Measurements from ENCODE around the gene EML5.
A peak's percentile ranks its signal among the peaks of the same experiment; 100 is the strongest.

EML5 gene

GRCh38 chr14:88707088-88707487 lies 85.7 kb downstream of the EML5 start:
- no peak for DNase-seq (ENCODE audit: low spot score)

DNA sequence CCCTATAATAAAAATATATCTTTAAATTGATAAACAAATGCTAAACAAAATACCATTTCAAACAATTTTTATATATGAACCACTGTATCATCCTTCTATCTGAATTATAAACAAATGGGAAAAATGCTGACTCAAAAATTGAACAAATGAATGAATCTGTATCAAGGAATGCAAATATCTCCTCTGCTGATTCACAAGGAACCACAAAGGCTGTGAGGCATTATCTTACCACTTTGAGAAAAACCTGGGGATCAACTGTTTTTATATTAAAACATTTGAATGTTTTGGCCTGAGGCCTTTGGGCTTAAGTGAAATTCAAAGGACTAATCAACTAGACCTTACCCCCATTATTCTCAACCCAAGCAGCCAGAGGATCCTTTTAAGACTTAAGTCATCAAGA lies 86.3 kb downstream of the EML5 start:
- no peak for DNase-seq (ENCODE audit: low spot score)

- no peak for DNase-seq (ENCODE audit: low spot score)
These were observed 94.1 kb downstream of the EML5 start for GRCh38 chr14:88698651-88699050.

- DNase-seq (ENCODE audit: low spot score): no peak
These were observed 96.9 kb downstream of the EML5 start for GRCh38 chr14:88695870-88696269.

- DNase-seq (ENCODE audit: low spot score): no peak
These were observed 104.4 kb downstream of the EML5 start for GRCh38 chr14:88688386-88688785.

DNA sequence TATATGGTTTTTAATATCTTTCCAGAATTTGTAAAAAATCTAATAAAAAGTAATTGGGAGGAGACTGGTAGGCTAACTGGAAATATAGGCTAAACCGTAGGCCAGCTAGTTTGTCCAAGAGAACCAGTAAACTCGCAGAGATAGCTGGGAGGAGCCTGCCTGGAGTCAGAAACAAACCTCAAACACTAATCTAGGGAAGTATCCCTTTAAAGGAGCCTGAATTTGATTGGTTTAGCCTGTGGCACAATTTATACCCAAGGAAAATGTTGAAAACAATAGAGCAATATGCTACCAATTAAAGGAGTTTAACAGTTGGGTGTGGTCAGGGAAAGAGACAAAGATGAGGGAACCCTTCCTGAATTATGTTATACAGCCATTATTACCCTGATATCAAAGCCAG lies 109.6 kb downstream of the EML5 start:
- no peak for DNase-seq (ENCODE audit: low spot score)

GRCh38 chr14:88682495-88683114 lies 110.1 kb downstream of the EML5 start:
- no peak for DNase-seq (ENCODE audit: low spot score)

- no peak for DNase-seq (ENCODE audit: low spot score)
These were observed 110.8 kb downstream of the EML5 start for GRCh38 chr14:88681755-88682494.

GRCh38 chr14:88669346-88669745 lies 123.4 kb downstream of the EML5 start:
- DNase-seq (ENCODE audit: low spot score): no peak

DNA sequence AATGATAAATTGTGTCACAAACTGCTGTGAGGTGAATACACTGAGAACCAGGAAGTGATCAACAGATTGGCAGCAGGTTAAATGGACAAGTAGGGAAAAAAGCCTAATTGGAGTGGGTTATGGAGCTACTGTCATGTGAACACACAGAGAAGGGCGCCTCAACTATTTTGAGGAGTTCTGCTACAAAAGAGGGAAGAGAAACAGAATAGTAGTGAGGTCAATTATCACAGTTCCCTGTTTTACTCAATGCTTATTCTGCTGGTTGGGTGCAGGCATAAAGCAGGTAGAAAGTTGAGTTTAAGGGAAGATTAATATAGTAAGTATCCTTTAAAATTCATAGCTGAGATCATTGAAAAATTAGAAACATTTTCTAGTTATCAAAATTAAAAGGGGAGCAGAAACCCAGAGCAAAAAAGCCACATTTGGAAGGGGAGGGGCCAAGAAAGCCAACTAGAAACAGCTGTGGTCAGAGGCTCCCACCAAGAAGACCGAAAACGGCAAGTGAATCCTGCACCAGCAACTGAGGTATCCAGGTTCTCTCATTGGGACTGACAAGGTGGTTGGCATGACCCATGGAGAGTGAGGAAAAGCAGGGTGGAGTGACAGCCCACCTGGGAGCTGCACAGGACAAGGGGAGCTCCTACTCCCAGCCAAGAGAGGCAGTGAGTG lies 124.2 kb downstream of the EML5 start:
- DNase-seq (ENCODE audit: low spot score): no peak

DNA sequence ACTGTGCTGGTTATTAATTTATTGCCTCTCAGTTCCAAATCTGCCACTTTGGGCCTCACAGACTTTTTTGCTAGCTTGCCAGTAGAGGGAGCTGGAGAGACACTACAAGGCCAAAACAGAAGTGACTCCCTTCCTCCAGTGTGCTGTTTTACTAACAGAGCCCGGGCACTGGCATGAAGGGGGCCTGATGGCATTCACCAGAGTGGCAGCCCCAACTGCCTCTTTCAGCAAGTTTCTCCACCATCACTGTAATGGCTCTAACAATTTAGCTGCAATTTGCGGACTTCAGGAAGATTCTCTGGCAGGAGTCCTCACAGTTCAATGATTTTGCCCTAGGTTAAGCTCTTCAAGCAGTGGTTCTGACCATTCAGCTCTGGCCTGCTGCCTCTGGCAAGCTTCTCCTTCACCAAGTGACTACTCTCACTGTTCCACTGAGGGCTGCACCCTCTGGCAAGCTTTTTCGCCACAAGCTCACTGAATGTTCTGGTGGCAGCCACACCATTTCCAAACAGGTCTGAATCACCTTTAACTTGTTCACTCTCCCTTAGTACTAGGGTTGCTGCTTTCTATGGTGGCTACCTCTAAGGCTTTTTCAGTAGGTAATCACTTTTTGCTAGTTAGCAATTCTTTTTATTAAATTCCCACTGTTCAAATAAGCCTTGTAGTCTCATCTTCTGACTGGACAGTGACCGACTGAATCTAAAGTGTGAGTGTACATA lies 125.0 kb downstream of the EML5 start:
- DNase-seq (ENCODE audit: low spot score): peak; percentile 61

DNA sequence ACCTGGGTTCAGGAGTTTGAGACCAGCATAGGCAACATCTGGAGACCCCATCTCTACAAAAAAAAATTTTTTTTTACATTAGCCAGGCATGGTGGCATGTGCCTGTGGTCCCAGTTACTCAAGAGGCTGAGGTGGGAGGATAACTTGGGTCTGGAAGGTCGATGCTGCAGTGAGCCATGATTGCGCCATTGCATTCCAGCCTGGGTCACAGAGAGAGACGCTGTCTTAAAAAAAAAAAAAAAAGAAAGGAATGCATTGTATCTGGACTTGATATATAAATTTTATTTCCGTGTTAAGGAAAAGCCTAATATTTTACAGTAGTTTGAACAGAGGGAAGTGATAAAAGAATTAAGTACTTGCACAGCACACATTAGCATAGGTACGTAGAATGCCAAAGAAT lies 132.7 kb downstream of the EML5 start:
- DNase-seq (ENCODE audit: low spot score): no peak

DNA sequence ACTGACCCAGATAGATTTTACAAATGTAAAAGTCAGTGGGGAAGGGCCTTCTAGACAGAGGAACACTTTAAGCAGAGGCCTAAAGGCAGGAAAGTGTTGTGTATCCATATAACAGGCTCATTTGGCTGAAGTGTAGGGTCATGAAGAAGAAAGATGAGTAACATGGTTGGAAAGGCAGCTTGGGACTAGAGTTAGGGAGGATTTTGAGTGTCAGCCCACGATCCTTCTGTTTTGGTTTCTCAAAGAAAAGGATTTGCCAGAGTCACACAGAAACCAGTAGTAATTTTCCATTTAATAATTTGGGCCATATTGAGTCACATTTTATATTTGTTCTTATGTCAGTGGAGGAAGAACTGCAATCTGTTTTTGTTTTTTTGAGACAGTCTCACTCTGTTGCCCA lies 153.5 kb downstream of the EML5 start:
- DNase-seq (ENCODE audit: low spot score): no peak

DNA sequence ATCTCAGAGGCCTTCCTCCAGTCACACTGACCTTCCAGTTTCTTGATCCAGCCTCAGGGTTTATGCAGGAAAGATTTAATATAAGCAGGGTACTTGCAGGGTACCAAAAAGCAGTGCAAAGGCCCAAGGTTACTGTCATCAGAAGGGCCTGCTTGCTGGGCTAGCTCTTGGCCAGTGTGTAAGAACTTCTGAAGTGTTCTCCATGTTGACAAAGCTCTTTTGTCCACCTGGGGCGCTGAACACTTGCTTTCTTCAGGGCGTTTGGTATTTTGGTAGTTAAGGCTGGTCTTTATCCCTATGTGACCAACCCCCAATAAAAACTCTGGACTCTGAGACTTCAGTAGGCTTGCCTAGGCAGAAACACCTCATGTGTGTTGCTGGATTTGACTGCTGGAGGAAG lies 160.2 kb downstream of the EML5 start:
- DNase-seq (ENCODE audit: low spot score): no peak

- DNase-seq (ENCODE audit: low spot score): no peak
These were observed 161.7 kb downstream of the EML5 start for GRCh38 chr14:88631091-88631490.

GRCh38 chr14:88630565-88630964 lies 162.2 kb downstream of the EML5 start:
- DNase-seq (ENCODE audit: low spot score): no peak

DNA sequence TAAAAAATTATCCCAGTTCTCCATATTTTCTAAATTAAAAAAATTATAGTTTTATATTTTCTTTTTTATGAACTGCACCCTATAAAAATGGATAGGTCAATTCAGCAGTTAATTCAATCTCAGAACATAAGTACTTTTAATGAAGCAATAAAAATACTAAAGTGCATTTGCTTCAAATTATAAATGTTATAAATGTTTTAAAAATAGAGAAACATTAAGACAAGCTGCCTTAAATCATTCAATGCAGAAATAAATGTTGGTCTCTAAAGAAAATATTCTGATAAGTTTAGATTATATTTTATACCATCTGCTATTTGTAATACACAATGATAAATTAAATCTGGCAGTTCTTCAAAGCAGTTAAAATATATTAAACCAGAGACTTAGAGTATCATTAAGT lies 164.3 kb downstream of the EML5 start:
- no peak for DNase-seq (ENCODE audit: low spot score)

DNA sequence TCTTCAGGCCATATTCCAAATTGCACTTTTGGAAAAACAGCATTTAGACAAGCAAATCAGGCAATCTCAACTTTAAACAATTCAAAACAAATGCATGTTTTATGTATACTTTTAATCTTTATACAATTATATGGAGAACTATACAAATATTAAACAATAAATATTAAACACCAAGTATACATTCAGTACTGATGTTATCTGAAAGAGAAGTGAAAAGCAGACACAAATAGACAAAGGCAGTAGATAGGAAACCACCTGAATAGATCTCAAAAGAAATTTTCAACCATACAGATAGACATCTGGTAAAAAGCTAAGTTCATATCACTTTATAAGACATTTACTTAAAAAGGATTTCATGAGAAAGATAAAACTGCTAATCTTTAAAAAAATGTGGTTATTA lies 164.7 kb downstream of the EML5 start:
- no peak for DNase-seq (ENCODE audit: low spot score)

GRCh38 chr14:88625671-88626070 lies 167.1 kb downstream of the EML5 start:
- DNase-seq (ENCODE audit: low spot score): no peak

GRCh38 chr14:88621100-88621499 lies 171.7 kb downstream of the EML5 start:
- no peak for DNase-seq (ENCODE audit: low spot score)

- no peak for DNase-seq (ENCODE audit: low spot score)
These were observed 174.3 kb downstream of the EML5 start for GRCh38 chr14:88618476-88618875.

DNA sequence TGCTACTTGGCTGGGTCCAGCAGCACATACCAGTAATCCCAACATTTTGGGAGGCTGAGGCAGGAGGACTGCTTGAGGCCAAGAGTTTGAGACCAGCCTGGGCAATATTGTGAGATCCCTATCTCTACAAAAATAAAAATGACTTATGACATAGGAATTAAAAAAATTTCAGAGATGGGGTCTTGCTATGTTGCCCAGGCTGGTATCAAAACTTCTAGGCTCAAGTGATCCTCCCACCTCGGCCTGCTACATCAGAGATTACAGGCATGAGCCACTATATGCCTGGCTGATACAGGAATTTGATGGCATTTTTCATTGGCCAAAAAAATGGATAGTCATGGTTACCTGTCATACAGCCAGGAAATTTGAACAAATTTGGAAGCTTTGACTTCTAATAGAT lies 175.3 kb downstream of the EML5 start:
- no peak for DNase-seq (ENCODE audit: low spot score)

- no peak for DNase-seq (ENCODE audit: low spot score)
These were observed 176.1 kb downstream of the EML5 start for GRCh38 chr14:88616697-88617096.

All from CD4-positive, alpha-beta T cell treated with Interleukin-6 at 100 ng/mL for 8 hours (primary cell).